KOPT-K1 (cell line): Measurements from ENCODE around the gene PCNA.
"Not testable (repeated sequence)": the region's sequence is repeated elsewhere in the genome, so short reads cannot be mapped to it uniquely, and the experiment has no call there.

Experiments
- H3K27ac ChIP-seq: fragments of 200-600 bp; sonication (generic); 2 replicates; pipeline ENCODE4 v1.5.1; 2016; ENCODE audit warnings: antibody characterized with exemption, mild to moderate bottlenecking, low read depth, low read length; ENCODE audit not compliant: poor library complexity, severe bottlenecking
- H3K36me3 ChIP-seq: fragments of 200-600 bp; sonication (generic); 2 replicates; pipeline ENCODE4 v1.5.1; 2017; ENCODE audit warnings: antibody characterized with exemption, mild to moderate bottlenecking, low read length, moderate library complexity; ENCODE audit not compliant: insufficient read depth
- H3K9me3 ChIP-seq: fragments of 200-600 bp; sonication (generic); 2 replicates; pipeline ENCODE4 v1.5.1; 2017; ENCODE audit warnings: antibody characterized with exemption, low read length, mild to moderate bottlenecking; ENCODE audit not compliant: insufficient read depth, poor library complexity, severe bottlenecking

Gene PCNA

GRCh38 chr20:5127204-5127858 lies 7.6 kb upstream of the PCNA start:
- Histone ChIP-seq H3K36me3 (peaks cover 10% of the 10 kb centered on the region; the same call in 1 of the 2 replicates), H3K9me3 (no peaks in the 10 kb centered on the region), H3K27ac (peak overlapping the region; percentile 71)

- no peaks in the 10 kb centered on the region for H3K9me3 ChIP-seq
- peak within 1 kb of the TSS; percentile 71 for H3K27ac ChIP-seq
- peaks cover 10% of the 10 kb centered on the region; the same call in 1 of the 2 replicates for H3K36me3 ChIP-seq
Observed at GRCh38 chr20:5126512-5127203, 6.9 kb upstream of the PCNA start, which contains the start of gene CDS2. CDS2 (plus strand) TSS chr20:5127008; CDS start chr20:5127093, 85 bp downstream.

GRCh38 chr20:5122873-5123260 lies 3.1 kb upstream of the PCNA start:
- Histone ChIP-seq H3K36me3 (peaks cover 12% of the 10 kb centered on the region), H3K9me3 (no peaks in the 10 kb centered on the region), H3K27ac (no peak overlapping the region)

- Histone ChIP-seq H3K27ac (peak overlapping the region; percentile 100), H3K36me3 (peaks cover 40% of the 10 kb centered on the region), H3K9me3 (no peaks in the 10 kb centered on the region)
Observed at GRCh38 chr20:5120185-5120476, 373 bp upstream of the PCNA start.

- Histone ChIP-seq H3K9me3 (no peaks in the 10 kb centered on the region), H3K27ac (peak overlapping the region; percentile 100), H3K36me3 (peaks cover 50% of the 10 kb centered on the region)
Observed at GRCh38 chr20:5119143-5119434, 669 bp downstream of the PCNA start.

GRCh38 chr20:5118220-5119142 lies 1.3 kb downstream of the PCNA start:
- Histone ChIP-seq H3K9me3 (no peaks in the 10 kb centered on the region), H3K27ac (peak overlapping the region; percentile 100), H3K36me3 (peaks cover 56% of the 10 kb centered on the region)

- Histone ChIP-seq H3K27ac (peak overlapping the region; percentile 17), H3K9me3 (no peaks in the 10 kb centered on the region), H3K36me3 (peaks cover 59% of the 10 kb centered on the region)
Observed at GRCh38 chr20:5116875-5117274, 2.9 kb downstream of the PCNA start.

GRCh38 chr20:5114403-5114802 lies 5.4 kb downstream of the PCNA start:
- Histone ChIP-seq H3K27ac (no peak overlapping the region), H3K9me3 (no peaks in the 10 kb centered on the region), H3K36me3 (peaks cover 75% of the 10 kb centered on the region)

- H3K36me3 ChIP-seq: peaks cover 78% of the 10 kb centered on the region
- peak overlapping the region; percentile 81 for H3K27ac ChIP-seq
- no peaks in the 10 kb centered on the region for H3K9me3 ChIP-seq
Observed at GRCh38 chr20:5113615-5113986, 6.2 kb downstream of the PCNA start.

- peaks cover 78% of the 10 kb centered on the region for H3K36me3 ChIP-seq
Observed at GRCh38 chr20:5109276-5109675, 10.5 kb downstream of the PCNA start.

GRCh38 chr20:5104479-5104878 lies 15.3 kb downstream of the PCNA start:
- Histone ChIP-seq H3K27ac (no peak overlapping the region), H3K9me3 (no peaks in the 10 kb centered on the region), H3K36me3 (peaks cover 99% of the 10 kb centered on the region)

More at GRCh38 chr20:5109276-5109675, 10.5 kb downstream of the PCNA start:
- H3K9me3 ChIP-seq: no peaks in the 10 kb centered on the region
- no peak overlapping the region for H3K27ac ChIP-seq

GRCh38 chr20:5100684-5101347 lies 18.9 kb downstream of the PCNA start:
- Histone ChIP-seq H3K9me3 (no peaks in the 10 kb centered on the region), H3K36me3 (peaks cover 96% of the 10 kb centered on the region), H3K27ac (no peak overlapping the region)

- peaks cover 91% of the 10 kb centered on the region for H3K36me3 ChIP-seq
- not testable (repeated sequence) for H3K9me3 ChIP-seq, H3K27ac ChIP-seq
Observed at GRCh38 chr20:5099909-5100308, 19.8 kb downstream of the PCNA start.

GRCh38 chr20:5099009-5099408 lies 20.7 kb downstream of the PCNA start:
- not testable (repeated sequence) for H3K9me3 ChIP-seq, H3K27ac ChIP-seq
- peaks cover 82% of the 10 kb centered on the region for H3K36me3 ChIP-seq

- H3K9me3 ChIP-seq: no peaks in the 10 kb centered on the region
- no peak overlapping the region for H3K27ac ChIP-seq
- peaks cover 56% of the 10 kb centered on the region for H3K36me3 ChIP-seq
Observed at GRCh38 chr20:5096463-5096862, 23.3 kb downstream of the PCNA start.
